DMS53 treated with DMSO at 0.1 percent for 48 hours (cell line): ENCODE data around the gene ARHGAP23.
A peak's percentile ranks its signal among the peaks of the same experiment; 100 is the strongest.

ENCODE experiments used
- DNase-seq: peaks from one replicate; lab custom pipeline; 2025; ENCODE audit not compliant: unreplicated experiment; lab: John Stamatoyannopoulos, UW

ARHGAP23 gene

DNA sequence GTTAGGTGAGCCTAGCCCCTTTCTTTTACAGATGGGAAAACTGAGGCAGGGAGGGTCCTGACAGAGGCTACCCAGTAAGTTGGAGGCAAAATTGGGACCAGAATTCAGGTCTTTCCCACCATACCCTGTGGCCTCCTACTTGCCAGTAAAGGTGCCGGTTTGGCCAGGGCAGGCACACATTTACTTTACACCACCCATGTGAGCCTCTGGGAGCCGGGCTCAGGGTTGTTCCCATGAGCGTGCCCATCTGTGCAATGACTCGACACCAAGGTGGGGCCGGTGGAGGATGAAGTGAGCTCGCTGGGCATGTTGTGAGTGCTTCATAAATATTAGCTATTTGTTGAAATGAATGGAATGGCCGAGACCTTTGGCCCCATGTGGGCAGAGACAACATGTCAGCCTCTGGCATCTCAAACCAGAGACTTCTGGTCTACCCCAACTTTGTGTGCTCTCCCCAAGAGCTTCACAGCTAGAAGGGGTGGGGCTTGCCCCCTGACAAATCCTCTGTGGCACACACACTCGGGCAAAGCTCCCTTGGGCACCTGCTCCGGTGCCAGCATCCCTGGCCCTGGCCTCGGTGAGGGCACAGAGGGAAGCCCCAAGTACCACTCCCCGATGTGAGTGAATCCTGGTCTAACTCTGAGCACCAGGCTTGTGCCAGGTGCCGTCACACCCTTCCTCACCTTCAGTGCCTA, 117.4 kb downstream of the ARHGAP23 start:
- no peak for DNase-seq

DNA sequence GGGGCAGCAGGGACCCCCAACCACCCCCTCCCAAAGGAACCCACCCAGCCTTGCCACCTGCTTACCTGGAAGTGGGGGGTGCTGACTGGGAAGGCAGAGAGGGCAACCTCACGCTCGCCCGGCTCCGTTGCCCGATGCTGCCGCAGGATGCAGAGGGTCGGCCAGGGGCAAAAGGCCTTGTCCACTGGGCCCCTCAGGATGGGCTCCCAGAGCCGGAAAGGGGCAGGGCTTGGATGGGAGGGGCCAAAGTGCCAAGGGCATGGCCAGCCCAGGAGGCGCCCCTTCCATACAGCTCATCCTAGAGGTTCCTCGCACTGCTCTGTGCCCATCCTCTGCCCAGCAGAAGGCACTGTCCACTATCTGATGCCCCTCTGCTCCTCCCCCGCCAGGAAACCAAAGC, 118.1 kb downstream of the ARHGAP23 start:
- no peak for DNase-seq

DNA sequence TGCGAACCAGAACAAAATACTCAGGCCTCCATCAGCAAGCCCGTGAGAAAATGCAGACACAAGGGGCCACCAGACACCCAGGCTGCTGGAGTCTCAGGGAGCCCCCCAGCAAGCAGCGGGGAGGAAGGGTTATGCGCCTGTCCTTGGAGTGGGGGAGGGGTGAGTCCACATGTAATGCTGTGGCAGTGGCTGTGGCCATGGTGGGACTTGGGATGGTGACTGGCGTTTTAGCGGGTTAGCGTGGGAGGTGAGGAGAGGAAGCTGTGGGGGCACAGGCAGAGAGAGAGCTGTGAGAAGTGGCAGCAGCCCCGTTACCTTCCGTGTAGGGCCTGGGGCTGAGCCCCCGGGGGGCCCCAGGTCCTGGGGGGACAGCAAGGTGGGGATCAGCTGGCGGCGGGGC, 119.2 kb downstream of the ARHGAP23 start:
- DNase-seq = no peak

DNA sequence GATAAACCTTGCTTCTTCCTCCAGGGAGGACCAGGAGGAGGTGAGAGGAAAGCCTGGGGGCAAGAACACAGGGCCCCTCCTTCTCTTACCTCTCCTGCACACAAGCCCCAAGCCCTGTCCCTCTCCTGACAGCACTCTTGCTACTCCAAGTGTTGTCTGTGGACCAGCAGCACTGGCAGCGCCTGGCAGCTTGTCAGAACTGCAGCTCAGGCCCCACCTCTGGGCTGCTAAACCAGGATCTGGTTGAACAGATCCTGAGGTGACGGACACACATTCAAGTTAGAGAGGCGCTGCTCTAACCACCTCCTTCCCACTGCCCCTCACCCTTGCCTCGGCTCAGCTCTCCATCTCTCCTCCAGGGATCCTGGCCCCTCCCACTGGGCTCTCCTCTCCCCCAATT, 121.0 kb downstream of the ARHGAP23 start:
- no peak for DNase-seq

DNA sequence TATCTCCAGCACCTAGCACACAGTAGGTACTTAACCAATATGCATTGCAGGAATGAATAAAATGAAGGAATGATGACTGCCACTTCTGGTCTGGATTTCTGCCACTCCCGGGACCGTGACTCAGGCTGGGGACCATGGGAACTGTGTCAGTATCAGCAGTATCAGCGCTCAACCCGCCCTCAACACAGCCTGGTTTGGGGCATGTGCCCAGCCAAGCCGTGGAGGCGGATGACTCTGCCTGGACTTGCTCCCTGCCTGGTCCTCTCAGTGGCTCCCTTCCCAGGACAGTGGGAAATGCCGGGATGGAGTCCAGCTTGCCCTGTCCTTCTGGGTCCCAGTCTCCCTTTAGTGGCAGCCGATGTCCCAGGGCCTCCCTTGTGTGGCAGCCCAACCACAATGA, 122.4 kb downstream of the ARHGAP23 start:
- no peak for DNase-seq

DNA sequence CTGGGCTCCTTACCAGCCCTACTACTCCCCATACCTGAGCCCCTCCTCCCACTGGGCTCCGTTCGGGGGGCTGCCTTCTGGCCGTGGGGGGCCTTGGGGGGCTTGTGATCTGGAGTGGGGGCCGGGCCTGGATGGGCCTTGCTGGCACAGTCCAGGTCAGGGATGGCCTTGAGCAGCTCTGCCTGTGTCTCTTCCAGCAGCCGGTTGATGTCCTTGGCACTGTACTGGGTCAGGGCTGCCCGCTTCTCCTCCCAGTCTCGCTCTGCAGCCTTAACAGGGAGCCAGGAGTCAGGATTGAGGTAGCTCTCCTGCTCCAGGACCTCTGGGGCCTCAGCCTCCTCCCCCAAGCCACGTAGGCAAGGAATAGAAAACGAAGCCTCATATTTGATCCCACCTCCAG, 122.9 kb downstream of the ARHGAP23 start:
- no peak for DNase-seq

DNA sequence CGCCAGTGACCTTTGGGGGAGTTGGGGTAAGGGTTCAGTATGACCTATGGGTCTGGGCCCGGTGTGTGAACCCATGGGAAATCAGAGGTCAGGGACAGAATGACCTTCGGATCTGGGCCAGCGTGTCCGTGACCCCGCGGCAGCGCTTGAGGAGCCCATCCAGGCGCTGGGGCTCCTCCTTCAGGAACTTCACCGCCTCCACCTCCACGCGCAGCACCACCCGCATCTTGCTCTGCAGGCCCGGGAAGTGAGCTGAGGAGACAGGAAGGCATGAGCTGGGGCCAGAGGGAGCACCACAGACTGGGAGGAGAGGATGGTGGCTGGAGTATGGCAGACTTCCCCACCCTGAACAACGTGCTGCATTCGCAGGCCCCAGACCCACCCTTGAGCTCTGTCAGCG, 124.1 kb downstream of the ARHGAP23 start:
- DNase-seq = no peak

DNA sequence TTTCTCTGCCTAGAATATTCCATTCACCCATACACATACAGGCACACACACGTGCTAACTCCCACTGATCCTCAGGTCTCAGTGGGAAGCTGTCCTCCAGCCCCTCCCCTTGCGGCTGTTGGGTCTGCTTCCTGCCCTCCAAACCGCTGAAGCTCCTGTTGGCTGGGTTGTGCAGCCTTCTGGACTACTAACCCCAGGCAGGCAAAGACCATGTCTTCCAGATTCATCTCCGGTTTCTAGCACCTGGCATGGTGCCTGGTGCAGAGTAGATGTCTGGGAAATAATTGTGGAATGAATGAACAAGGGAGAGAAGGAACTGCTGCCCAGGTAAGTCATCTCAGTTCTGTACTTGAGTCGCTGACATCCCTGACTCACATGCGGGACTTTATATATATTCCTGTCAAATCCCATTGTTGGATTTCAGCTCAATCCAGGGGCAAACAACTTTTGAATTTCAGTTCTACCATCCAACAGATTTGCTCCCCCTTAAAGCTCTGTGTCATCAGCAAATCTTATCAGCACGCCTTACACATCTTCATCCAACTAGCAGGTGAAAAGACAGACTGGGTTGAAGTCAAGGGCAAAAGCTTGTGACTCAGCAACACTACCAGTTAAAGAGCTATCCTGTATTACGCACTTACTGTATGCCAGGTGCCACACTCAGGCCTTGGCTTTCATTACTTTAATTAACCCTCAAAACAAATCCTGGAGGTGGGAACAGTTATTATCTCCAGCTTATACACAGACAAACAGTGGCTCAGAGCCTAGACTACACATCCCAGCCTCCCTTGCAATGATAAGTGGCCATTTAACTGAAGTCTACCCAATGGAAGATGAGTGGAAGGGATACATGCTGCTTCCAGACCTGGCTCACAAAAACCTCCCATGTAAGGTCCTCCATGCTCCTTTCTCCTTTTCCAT, 126.4 kb downstream of the ARHGAP23 start:
- no peak for DNase-seq

DNA sequence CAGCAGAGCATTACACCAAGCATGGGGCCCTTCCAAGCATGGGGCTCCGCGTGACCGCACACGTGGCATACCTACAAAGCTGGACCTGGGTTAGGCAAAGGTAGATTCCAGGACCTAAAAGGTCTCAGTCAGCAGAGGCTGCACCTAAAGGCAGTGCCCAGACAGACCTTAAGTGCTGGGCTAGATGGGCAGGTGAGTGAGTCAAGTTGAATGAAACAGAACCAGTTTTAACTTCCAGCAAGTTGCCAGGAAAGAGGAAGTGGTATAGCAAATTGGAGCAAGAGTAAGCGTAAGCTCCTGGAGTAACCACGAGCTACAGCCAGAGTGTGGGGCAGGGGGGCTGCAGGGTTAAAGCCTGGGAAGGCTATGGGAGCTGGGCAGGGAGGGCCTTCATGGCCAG, 128.0 kb downstream of the ARHGAP23 start:
- no peak for DNase-seq

DNA sequence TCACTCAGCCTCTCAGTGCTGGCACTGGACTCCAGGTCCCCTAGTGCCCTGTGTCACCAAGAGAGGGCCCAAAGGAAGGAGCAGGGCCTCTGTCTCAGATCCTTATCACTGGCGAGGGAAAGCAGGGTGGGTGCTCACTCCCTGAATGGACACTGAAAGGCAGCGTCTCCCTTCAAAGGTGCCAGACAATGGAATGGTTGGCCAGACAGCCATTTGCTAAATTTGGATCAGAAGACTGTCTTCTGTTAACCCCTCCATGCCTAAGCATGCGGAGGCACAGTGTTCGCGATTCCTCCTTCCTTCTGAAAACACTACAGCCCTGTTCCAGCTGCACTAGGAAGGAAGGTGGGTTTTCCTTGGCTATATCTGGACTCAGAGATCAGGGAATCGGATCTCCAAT, 129.1 kb downstream of the ARHGAP23 start:
- DNase-seq = no peak

DNA sequence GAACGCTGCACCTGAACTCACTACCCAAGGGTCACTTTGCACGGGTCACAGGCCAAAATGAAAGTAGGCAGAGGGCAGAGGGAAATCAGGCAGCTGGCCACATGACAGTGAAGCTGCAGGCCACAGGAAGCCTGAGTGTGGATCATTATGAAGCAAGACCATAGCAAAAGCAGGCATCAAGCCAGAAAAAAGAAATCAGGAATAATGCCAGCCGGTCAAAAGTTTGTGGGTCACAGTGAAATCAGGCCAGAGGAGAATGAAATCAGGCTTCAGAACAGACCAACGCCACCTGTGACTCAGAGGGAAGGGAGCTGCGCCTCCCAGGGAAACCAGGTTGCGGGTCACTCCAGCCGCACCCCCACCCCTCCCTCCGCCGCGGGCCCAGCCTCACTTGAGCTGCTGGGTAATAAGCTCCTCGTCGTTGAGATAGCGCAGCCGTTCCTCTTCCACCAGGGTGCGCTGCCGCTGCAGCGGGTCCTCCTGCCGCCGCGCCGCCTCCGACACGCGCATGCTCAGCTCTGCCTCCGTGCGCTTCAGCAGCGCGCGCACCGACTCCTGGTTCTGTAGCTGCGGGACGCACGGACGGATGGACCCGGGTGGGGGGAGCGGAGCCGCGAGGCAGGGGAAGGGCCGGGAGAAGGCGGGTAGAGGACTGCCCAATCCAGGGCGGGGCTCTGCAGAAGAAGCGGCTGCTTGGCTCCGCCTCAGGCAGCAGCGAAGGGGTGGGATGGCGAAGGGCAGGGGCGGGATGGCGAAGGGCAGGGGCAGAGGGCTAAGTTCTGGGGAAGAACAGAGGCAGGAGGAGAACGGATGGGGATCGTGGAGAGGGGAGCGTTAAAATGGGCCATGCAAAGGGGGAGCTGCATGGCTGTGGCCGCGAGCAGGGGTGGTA, 129.8 kb downstream of the ARHGAP23 start:
- peak; percentile 87 for DNase-seq

DNA sequence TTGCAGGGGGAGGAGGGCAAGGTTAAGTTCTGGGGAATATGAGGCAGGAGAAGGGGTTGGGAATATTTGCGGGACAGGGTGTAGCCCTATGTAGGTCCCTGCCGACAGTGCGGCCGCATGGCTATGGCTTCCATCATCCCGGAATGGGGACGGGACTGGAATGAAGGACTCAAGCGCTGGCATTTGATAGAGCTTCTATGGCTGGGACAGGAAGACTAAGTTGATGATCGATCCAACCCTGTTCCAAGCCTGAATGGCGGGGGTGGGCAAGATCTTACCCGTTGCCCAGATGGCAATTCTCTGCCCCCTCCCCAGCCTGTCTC, 130.4 kb downstream of the ARHGAP23 start:
- DNase-seq = no peak

DNA sequence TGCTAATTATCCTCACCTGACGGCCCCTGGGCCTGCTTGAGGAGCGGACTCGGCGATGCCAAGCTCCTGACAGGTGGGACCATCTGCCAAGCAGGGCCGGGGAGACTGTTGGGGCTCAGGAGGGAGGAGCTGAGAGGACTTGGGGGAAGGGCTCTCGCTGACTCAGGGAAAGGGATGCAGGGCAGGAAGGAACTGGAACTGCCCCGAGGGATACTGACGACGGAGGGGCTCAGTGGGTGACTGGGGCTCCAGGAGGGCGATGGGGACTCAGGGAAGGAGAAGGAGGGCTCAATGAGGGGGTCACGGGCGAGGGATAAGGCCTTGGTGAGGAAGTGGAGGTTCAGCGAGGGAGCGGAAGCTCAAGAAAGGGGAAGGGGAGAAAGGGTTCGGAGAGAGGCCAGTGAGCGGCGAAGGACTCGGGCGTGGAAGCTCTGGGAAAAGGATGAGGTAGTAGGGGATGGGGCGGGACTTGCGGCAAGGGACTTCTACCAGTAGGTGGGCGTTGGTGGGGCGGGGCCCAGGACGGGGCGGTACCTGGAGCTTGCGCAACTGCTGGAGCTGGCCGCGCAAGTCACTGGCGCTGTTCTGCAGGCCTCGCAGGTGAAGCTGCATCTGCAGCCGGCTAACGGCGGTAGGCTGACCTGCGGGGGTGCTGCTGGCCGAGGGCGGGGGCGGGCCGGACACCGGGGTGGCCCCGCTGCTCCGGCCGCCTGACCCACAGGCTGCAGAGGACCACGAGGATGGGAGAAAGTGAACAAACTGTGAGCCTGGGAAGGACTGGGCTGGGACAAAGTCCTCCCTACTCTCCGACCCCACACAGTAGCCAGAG, 131.0 kb downstream of the ARHGAP23 start:
- peak; percentile 86 for DNase-seq

DNA sequence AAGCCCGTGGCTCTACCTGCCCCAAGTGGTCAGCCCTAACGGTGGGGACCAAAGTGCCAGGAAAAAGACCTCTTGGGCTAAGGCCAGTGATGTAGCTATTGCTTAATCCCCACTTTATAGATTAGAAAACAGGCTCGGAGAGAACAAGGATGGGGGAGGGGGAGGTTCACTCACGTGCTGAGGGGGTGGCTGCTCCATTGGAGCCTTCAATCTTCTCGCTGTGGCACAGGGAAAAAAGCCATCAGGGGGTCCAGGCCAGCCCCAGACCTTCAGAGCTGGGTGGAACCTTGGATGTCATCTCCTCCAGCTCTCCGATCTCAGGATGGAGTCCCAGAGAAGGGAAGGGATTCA, 131.6 kb downstream of the ARHGAP23 start:
- no peak for DNase-seq

DNA sequence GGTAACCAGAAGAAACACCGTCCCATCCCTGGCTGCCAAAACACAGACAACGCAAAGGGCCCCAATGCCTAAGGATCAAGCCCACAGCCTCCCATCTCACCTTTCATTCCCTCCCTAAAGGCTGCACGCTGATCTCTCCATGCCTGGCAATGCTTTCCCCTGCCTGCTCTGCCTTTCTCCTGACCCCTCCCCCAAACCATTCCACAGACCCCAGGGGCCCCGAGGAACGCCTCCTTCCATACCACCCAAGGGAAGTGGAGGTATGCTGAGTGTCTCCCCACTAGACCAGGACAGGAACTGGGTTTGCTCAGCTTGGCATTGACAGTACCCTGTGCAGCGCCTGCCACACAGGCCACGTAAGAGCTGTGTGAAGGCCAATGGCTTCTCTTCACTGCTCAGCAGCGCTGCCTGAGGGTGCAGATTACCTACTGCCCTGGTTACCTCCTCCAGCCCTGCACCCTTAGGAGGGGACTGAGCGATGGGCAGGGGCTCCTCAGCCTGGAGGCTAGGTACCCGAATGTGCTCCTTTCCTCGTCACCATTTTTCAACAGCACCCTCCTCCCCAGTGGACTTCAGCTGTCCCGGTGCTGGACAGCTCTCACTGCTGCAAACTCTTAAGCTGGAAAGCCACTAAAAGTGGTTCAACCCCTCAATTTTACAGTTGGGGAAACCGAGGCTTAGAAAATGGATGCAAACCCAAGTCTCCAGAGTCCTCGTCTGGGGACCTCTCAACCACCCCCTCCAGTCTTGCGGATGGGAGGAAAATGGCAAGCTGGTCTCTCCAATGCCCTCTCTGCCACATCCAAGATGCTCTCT, 132.4 kb downstream of the ARHGAP23 start:
- no peak for DNase-seq

DNA sequence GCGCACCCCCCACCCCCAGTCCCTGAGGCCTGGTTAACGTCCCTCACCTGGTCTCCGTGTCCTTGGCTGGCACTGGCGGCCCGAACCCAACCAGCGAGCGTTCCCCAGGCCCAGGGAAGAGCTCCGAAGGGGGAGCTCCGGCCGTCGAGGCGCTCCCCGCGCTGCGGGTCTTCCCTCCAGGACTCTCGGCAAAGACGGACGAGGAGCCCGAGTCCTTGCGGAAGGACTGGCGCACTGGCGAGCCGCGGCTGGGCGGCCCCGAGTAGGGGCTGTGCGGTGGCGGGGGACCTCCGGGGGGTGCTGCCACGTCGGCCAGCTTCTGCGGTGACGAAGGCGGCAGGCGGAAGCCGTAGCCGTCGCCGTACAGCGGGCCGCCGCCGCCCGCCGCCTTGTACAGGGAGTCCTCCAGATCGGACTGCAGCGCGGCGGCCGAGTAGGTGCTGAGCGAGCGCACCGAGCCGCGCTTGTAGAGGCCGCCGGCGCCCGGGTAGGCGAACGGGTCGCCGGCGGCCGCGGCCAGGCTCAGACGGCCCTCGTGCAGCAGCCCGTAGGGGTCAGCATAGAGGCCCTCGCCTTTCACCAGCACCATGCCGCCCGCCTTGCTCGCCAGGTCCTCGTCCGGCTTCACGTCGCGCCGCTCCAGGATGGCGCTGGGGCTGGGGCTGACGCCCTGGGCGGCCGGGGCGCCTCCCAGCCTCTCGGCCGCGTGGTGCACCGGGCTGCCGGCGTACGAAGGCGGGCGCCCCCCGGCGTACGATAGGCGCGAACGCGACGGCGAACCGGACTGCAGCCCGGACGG, 133.4 kb downstream of the ARHGAP23 start:
- no peak for DNase-seq
